HCT116 (cell line): ENCODE data around the gene DNAJC5. TPM values are rescaled to one million over a fixed set of nuclear protein-coding genes. Genes with fewer than 3 reads are reported as not detected.

Experiments
- ATAC-seq: fragments of 200-7000 bp; cut with Tn5 transposase; 2 replicates; pipeline ENCODE4 v1.9.1; 2020; ENCODE audit warnings: mild to moderate bottlenecking, moderate library complexity
- BruUV-seq: library from RNA; stranded (reverse); fragments of 400-500 nt; replicated peaks from 2 replicates; lab custom pipeline; 2021; lab: Mats Ljungman, UMichigan
- CTCF ChIA-PET: fragments of 300-600 bp; sonication (Branson Sonifier 250); formaldehyde crosslinking; loops from one replicate; lab custom pipeline; 2021; ENCODE audit warnings: antibody characterized with exemption; lab: Charles Lee
- POLR2A ChIA-PET: fragments of 300-600, 350-600 bp; sonication (Branson Sonifier 250); formaldehyde crosslinking; loops from one replicate; lab custom pipeline; 2021; ENCODE audit warnings: antibody characterized with exemption; lab: Charles Lee
- RAD21 ChIA-PET, 2 experiments: fragments of 300-600 bp; sonication (Branson Sonifier 250); formaldehyde crosslinking; loops; one replicate each; lab custom pipeline; 2023; ENCODE audit warnings: low total read pairs in 2 of 2; ENCODE audit not compliant: uncharacterized antibody in 2 of 2, unreplicated experiment in 2 of 2, low non-redundant PET in 1 of 2; lab: Charles Lee
- DNase-seq: peaks from one replicate; pipeline ENCODE4 v3.0.0-alpha.2; 2010; ENCODE audit warnings: low read depth, low spot score
- H2AFZ ChIP-seq: fragments of 200-600 bp; shearing (Covaris generic), sonication (generic); 2 replicates; pipeline ENCODE4 v1.6.1; 2017; ENCODE audit warnings: low read depth, mixed run types, mixed read lengths, antibody characterized with exemption, low read length; ENCODE audit not compliant: poor library complexity, severe bottlenecking
- H3K27ac ChIP-seq: 2 replicates; pipeline ENCODE4 v1.5.1; 2012; ENCODE audit warnings: low read depth, low read length
- H3K27me3 ChIP-seq: fragments of 200-600 bp; sonication (generic); 2 replicates; pipeline ENCODE4 v1.6.1; 2016; ENCODE audit warnings: mixed run types, low read length, mixed read lengths; ENCODE audit not compliant: insufficient read depth
- H3K36me3 ChIP-seq, 2 experiments: fragments of 200-500 bp in 1 of 2; fragments of 200-600 bp in 1 of 2; sonication (Bioruptor generic) in 1 of 2; sonication (generic) in 1 of 2; 2 replicates each; pipeline versions ENCODE4 v1.5.1 to v1.6.1; 2014 to 2016; ENCODE audit warnings: low read length in 2 of 2, inconsistent platforms in 1 of 2, mixed read lengths in 1 of 2, mixed run types in 1 of 2; ENCODE audit not compliant: insufficient read depth in 2 of 2, control insufficient read depth in 1 of 2
- H3K4me1 ChIP-seq, 2 experiments: fragments of 200-600 bp in 1 of 2; sonication (generic) in 1 of 2; 2 replicates each; pipeline versions ENCODE4 v1.5.1 to v1.6.1; 2012 to 2017; ENCODE audit warnings: low read length in 2 of 2, inconsistent platforms in 1 of 2, mild to moderate bottlenecking in 1 of 2, mixed read lengths in 1 of 2, mixed run types in 1 of 2, moderate library complexity in 1 of 2; ENCODE audit not compliant: insufficient read depth in 2 of 2, control insufficient read depth in 1 of 2
- H3K4me2 ChIP-seq: fragments of 200-600 bp; sonication (generic); 2 replicates; pipeline ENCODE4 v1.6.1; 2017; ENCODE audit warnings: mixed run types, low read length, mixed read lengths
- H3K4me3 ChIP-seq, 2 experiments: fragments of 200-600 bp in 1 of 2; sonication (generic) in 1 of 2; replicated peaks in 1 of 2; 2 replicates each; pipeline ENCODE4 v1.5.1; 2011 to 2016; ENCODE audit warnings: low read length in 2 of 2, control low read depth in 1 of 2, low read depth in 1 of 2, mild to moderate bottlenecking in 1 of 2, mixed read lengths in 1 of 2, mixed run types in 1 of 2
- H3K79me2 ChIP-seq: fragments of 200-600 bp; sonication (generic); 2 replicates; pipeline ENCODE4 v1.6.1; 2017; ENCODE audit warnings: mild to moderate bottlenecking, mixed run types, low read length, moderate library complexity, mixed read lengths; ENCODE audit not compliant: insufficient read depth
- H3K9ac ChIP-seq: fragments of 200-600 bp; sonication (generic); 2 replicates; pipeline ENCODE4 v1.6.1; 2016; ENCODE audit warnings: low read length, mixed read lengths
- H3K9me2 ChIP-seq: fragments of 200-600 bp; sonication (generic), shearing (Covaris generic); 2 replicates; pipeline ENCODE4 v1.6.1; 2017; ENCODE audit warnings: mixed run types, mild to moderate bottlenecking, moderate library complexity; ENCODE audit not compliant: insufficient read depth
- H3K9me3 ChIP-seq, 2 experiments: fragments of 200-500 bp in 1 of 2; fragments of 200-600 bp in 1 of 2; sonication (Bioruptor generic) in 1 of 2; sonication (generic) in 1 of 2; 2 replicates each; pipeline ENCODE4 v1.6.1; 2014 to 2017; ENCODE audit warnings: low read length in 2 of 2, mixed read lengths in 2 of 2, inconsistent platforms in 1 of 2, low read depth in 1 of 2, mild to moderate bottlenecking in 1 of 2, mixed run types in 1 of 2, moderate library complexity in 1 of 2; ENCODE audit not compliant: control insufficient read depth in 1 of 2, insufficient read depth in 1 of 2
- H4K20me1 ChIP-seq: fragments of 200-600 bp; sonication (generic), shearing (Covaris generic); 2 replicates; pipeline ENCODE4 v1.6.1; 2017; ENCODE audit warnings: mixed run types, mild to moderate bottlenecking, moderate library complexity; ENCODE audit not compliant: insufficient read depth
- CEBPB ChIP-seq: IDR thresholded peaks from 2 replicates; pipeline ENCODE4 v1.6.1; 2012; ENCODE audit warnings: low read depth
- CTCF ChIP-seq, 3 experiments: fragments of 200-600 bp in 1 of 3; sonication (generic) in 1 of 3; IDR thresholded peaks in 2 of 3; conservative IDR thresholded peaks in 1 of 3; 2 replicates each; pipeline ENCODE4 v1.5.1; 2012 to 2017; ENCODE audit warnings: low read depth in 2 of 3, low read length in 2 of 3, antibody characterized with exemption in 1 of 3, borderline replicate concordance in 1 of 3, control low read depth in 1 of 3, mild to moderate bottlenecking in 1 of 3, mixed read lengths in 1 of 3, mixed run types in 1 of 3, moderate library complexity in 1 of 3; ENCODE audit not compliant: insufficient read depth in 1 of 3
- EZH2 ChIP-seq: fragments of 200-600 bp; sonication (generic); IDR thresholded peaks from 2 replicates; pipeline ENCODE4 v1.6.1; 2017; ENCODE audit warnings: antibody characterized with exemption, mixed run types
- EZH2phosphoT487 ChIP-seq: fragments of 200-600 bp; IDR thresholded peaks from 2 replicates; pipeline ENCODE4 v1.6.1; 2018; ENCODE audit warnings: antibody characterized with exemption, borderline replicate concordance
- JUND ChIP-seq: IDR thresholded peaks from 2 replicates; pipeline ENCODE4 v1.6.1; 2012
- RAD21 ChIP-seq: IDR thresholded peaks from 2 replicates; pipeline ENCODE4 v1.6.1; 2012; ENCODE audit warnings: low read depth, mild to moderate bottlenecking
- SIN3A ChIP-seq: IDR thresholded peaks from 2 replicates; pipeline ENCODE4 v1.6.1; 2012; ENCODE audit warnings: low read depth
- SP1 ChIP-seq: IDR thresholded peaks from 2 replicates; pipeline ENCODE4 v1.6.1; 2012; ENCODE audit warnings: low read depth
- TCF7L2 ChIP-seq: IDR thresholded peaks from 2 replicates; pipeline ENCODE4 v1.7.0; 2011; ENCODE audit warnings: borderline replicate concordance, inconsistent platforms; ENCODE audit not compliant: insufficient read depth, insufficient read length; ENCODE audit errors: extremely low read depth
- YY1 ChIP-seq: IDR thresholded peaks from 2 replicates; pipeline ENCODE4 v1.6.1; 2011; ENCODE audit warnings: low read length, low read depth, moderate library complexity, mild to moderate bottlenecking; ENCODE audit not compliant: insufficient replicate concordance; ENCODE audit errors: extremely low read depth
- ZBTB33 ChIP-seq: IDR thresholded peaks from 2 replicates; pipeline ENCODE4 v1.6.1; 2011; ENCODE audit warnings: mild to moderate bottlenecking, low read length, moderate library complexity; ENCODE audit not compliant: insufficient replicate concordance; ENCODE audit errors: extremely low read depth
- ZFX ChIP-seq: fragments of 450-650 bp; IDR thresholded peaks from 2 replicates; pipeline ENCODE4 v1.6.1; 2017
- intact Hi-C: fragments of 100-400 bp; cut with micrococcal nuclease; formaldehyde crosslinking; loops from 2 replicates; pipeline ENCODE4 v1.10.0; 2022
- total RNA-seq: library from RNA; stranded (reverse); gene quantifications from one replicate; pipeline ENCODE4 v1.2.1, GENCODE V29; 2021; ENCODE audit not compliant: unreplicated experiment

DNAJC5 gene
- total RNA-seq, 1 experiment from 2014 or later: 38.3 TPM

- Histone ChIP-seq H3K4me3 (no peak overlapping the region), H3K9me3 (no peaks in the 10 kb centered on the region), H3K27ac (no peak overlapping the region), H3K9me2 (no peaks in the 10 kb centered on the region), H3K9ac (no peak overlapping the region), H3K36me3 (no peaks in the 10 kb centered on the region), H2AFZ (no peak overlapping the region), H4K20me1 (no peaks in the 10 kb centered on the region), H3K4me1 (peaks cover 8 to 29% of the 10 kb centered on the region in 2 experiments; a peak in 3 of 4 replicates), H3K79me2 (no peaks in the 10 kb centered on the region), H3K4me2 (no peak overlapping the region), H3K27me3 (no peaks in the 10 kb centered on the region)
- CTCF ChIA-PET: no interaction called here
- DNase-seq: no peak
- TF ChIP-seq JUND (no peak), EZH2phosphoT487 (no peak), SP1 (no peak), ZFX (no peak), CEBPB (no peak), TCF7L2 (no peak), SIN3A (no peak), CTCF (IDR thresholded peaks at IDR 0.05 in 2 of 3, conservative IDR thresholded peaks at IDR 0.05 in 1 of 3; ENCODE audit: borderline replicate concordance in 1 of 3, insufficient read depth in 1 of 3, low read depth in 2 of 3, low read length in 2 of 3) (no peak), EZH2 (no peak), YY1 (no peak), RAD21 (no peak), ZBTB33 (no peak)
- ATAC-seq: no peak
- no TSS peak for BruUV-seq
- intact Hi-C loops: no loop called here
- RAD21 ChIA-PET: no interaction called here
- POLR2A ChIA-PET: interaction anchor here (1.5 kb wide), 1 partner anchor 9 kb away, joined by 6 read pairs; the partner anchor contains the start of gene TPD52L2
These were observed 39.4 kb upstream of the DNAJC5 start for GRCh38 chr20:63855363-63856097.
